Gastroesophageal sphincter (tissue), 4 donors: ENCODE results near the gene AATF. TPM values are rescaled to one million over a fixed set of nuclear protein-coding genes. Genes with fewer than 3 reads are reported as not detected.

Experiments used
- ATAC-seq: fragments of 150-250 bp; one replicate; pipeline ENCODE4 v1.9.1; 2016; ENCODE audit warnings: mild to moderate bottlenecking, moderate library complexity
- H3K27ac ChIP-seq, 4 donors: fragments of 200-600 bp; sonication (generic) in 3 of 4; 1 replicate in 3 of 4; 2 replicates in 1 of 4; pipeline ENCODE4 v1.5.1; 2016 to 2019
- H3K27me3 ChIP-seq: fragments of 200-600 bp; sonication (generic); one replicate; pipeline ENCODE4 v1.5.1; 2019
- H3K36me3 ChIP-seq, 2 donors: fragments of 200-600 bp; sonication (generic); one replicate each; pipeline ENCODE4 v1.5.1; 2019; ENCODE audit warnings: control low read depth in 1 of 2
- H3K4me1 ChIP-seq, 3 donors: fragments of 200-600 bp; sonication (generic); 1 replicate in 2 of 3; 2 replicates in 1 of 3; pipeline ENCODE4 v1.5.1; 2016 to 2019; ENCODE audit warnings: control low read depth in 2 of 3
- H3K4me3 ChIP-seq, 2 donors: fragments of 200-600 bp; sonication (generic); one replicate each; pipeline ENCODE4 v1.5.1; 2019; ENCODE audit warnings: mild to moderate bottlenecking in 1 of 2, moderate library complexity in 1 of 2
- H3K9me3 ChIP-seq, 3 donors: fragments of 200-600 bp; sonication (generic); one replicate each; pipeline ENCODE4 v1.5.1; 2017 to 2019; ENCODE audit warnings: control low read depth in 2 of 3
- EP300 ChIP-seq: sonication (generic); formaldehyde crosslinking; IDR thresholded peaks from one replicate; pipeline ENCODE4 v1.6.1; 2017; ENCODE audit warnings: antibody characterized with exemption, mild to moderate bottlenecking
- POLR2A ChIP-seq, 2 donors: fragments of 450-650 bp; IDR thresholded peaks; one replicate each; pipeline ENCODE4 v1.6.1; 2017; ENCODE audit warnings: antibody characterized with exemption in 2 of 2, mild to moderate bottlenecking in 2 of 2, moderate library complexity in 1 of 2
- POLR2AphosphoS5 ChIP-seq: sonication (generic); formaldehyde crosslinking; IDR thresholded peaks from one replicate; pipeline ENCODE4 v1.6.1; 2017; ENCODE audit warnings: antibody characterized with exemption
- WGBS, 2 donors: methylation state at CpG; one replicate each; pipeline ENCODE4 v1.1.5; 2018; ENCODE audit warnings: low coverage in 1 of 2; 5-methylcytosine and 5-hydroxymethylcytosine counted together
- total RNA-seq, 4 donors: library from RNA; depleted of rRNA; stranded (reverse); fragments of >200 nt; gene quantifications; one replicate each; pipeline ENCODE4 v1.1.0, GENCODE V29; 2016
- TF ChIP-seq, protein P1 (sequence below), 4 experiments: fragments of 200-600 bp in 2 of 4; fragments of 450-650 bp in 2 of 4; sonication (generic) in 1 of 4; IDR thresholded peaks; one replicate each; pipeline ENCODE4 v1.5.1; 2017 to 2019; ENCODE audit warnings: antibody characterized with exemption in 4 of 4, mild to moderate bottlenecking in 2 of 4, moderate library complexity in 2 of 4

The AATF gene
- total RNA-seq, 4 donors from 2014 or later, result 36.1 to 45.1 (median 38.5) TPM

- TF ChIP-seq, protein P1, sequence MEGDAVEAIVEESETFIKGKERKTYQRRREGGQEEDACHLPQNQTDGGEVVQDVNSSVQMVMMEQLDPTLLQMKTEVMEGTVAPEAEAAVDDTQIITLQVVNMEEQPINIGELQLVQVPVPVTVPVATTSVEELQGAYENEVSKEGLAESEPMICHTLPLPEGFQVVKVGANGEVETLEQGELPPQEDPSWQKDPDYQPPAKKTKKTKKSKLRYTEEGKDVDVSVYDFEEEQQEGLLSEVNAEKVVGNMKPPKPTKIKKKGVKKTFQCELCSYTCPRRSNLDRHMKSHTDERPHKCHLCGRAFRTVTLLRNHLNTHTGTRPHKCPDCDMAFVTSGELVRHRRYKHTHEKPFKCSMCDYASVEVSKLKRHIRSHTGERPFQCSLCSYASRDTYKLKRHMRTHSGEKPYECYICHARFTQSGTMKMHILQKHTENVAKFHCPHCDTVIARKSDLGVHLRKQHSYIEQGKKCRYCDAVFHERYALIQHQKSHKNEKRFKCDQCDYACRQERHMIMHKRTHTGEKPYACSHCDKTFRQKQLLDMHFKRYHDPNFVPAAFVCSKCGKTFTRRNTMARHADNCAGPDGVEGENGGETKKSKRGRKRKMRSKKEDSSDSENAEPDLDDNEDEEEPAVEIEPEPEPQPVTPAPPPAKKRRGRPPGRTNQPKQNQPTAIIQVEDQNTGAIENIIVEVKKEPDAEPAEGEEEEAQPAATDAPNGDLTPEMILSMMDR (IDR thresholded peaks at IDR 0.05), result no peak
- TF ChIP-seq POLR2A (IDR thresholded peaks at IDR 0.05), result no peak
- TF ChIP-seq POLR2AphosphoS5, result no peak
- no peak for TF ChIP-seq EP300
- H3K27ac ChIP-seq, result no peak overlapping the region
- WGBS, 2 donors, result 31 to 54% methylated on average over 2 to 3 of the region's 3 CpGs
- no peak overlapping the region for H3K4me3 ChIP-seq
- ATAC-seq, result no peak
- peaks cover 0 to 24% of the 10 kb centered on the region in 2 donors for H3K36me3 ChIP-seq
- H3K9me3 ChIP-seq, result no peaks in the 10 kb centered on the region
- H3K27me3 ChIP-seq, result no peaks in the 10 kb centered on the region
- H3K4me1 ChIP-seq, result peaks cover 0 to 6% (median 0%) of the 10 kb centered on the region in 3 donors
These were observed 75.5 kb downstream of the AATF start for GRCh38 chr17:37024181-37024637.

DNA sequence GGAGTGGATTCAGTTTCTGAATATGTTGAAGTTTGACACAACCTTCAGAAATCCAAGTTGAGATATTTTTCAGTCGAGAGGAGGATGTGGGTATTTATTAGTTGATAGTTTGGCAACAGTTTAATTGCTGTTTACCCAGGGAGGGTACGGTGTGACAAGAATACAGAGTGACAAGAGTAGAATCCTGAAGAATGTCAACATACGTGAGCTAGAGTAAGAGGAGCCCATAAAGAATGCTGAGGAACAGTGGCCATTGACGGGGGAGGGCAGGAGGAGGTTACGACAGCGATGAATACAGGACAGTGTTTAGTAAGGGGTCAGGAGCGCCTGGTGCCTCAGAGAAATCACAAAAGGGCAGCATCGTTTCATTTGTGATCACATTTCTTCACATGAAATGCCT, 76.5 kb downstream of the AATF start:
- H3K4me1 ChIP-seq, result peaks cover 0 to 6% (median 0%) of the 10 kb centered on the region in 3 donors
- H3K4me3 ChIP-seq, result no peak overlapping the region
- 81 to 86% methylated on average over 8 of the region's 8 CpGs for WGBS, 2 donors
- H3K27me3 ChIP-seq, result no peaks in the 10 kb centered on the region
- no peak for TF ChIP-seq POLR2AphosphoS5
- TF ChIP-seq EP300, result no peak
- TF ChIP-seq POLR2A (IDR thresholded peaks at IDR 0.05), result no peak
- TF ChIP-seq, protein P1 (IDR thresholded peaks at IDR 0.05), result no peak
- no peak overlapping the region for H3K27ac ChIP-seq
- H3K9me3 ChIP-seq, result no peaks in the 10 kb centered on the region
- no peak for ATAC-seq
- peaks cover 0 to 20% of the 10 kb centered on the region in 2 donors for H3K36me3 ChIP-seq

DNA sequence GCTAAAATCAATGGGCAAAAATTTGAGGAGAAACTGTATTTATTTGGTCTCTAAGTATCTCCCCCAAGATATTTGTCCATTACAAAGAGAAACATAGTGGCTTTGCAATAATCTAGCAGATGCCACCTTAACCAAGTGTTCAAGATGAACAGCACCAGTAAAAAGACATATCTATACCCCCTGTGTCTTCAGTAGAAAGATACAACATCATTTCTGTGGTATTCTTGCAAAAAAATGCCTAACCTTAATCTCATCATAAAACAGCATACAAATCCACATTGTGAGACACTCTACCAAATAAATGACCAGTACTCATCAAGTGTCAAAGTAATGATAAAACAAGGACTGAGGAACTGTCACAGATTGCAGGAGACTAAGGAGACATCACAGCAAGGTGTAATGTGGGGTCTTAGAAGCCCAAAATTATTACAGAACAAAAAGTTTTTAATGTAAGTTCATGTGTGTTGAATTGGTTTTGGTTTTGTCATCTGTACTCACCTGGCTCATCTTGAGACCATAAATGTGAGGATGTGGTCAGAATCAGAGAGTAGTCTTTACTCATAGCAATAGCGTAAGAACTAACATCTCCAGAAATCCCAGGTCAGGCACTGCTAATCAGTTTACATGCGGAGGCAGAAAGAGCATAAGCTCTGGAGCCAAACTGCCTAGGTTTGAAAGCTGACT, 77.2 kb downstream of the AATF start:
- WGBS, 2 donors, result 91 to 100% methylated on average over 2 of the region's 2 CpGs
- no peak for ATAC-seq

GRCh38 chr17:37026531-37026869, 77.7 kb downstream of the AATF start:
- H3K36me3 ChIP-seq, result peaks cover 2 to 25% of the 10 kb centered on the region in 2 donors
- H3K9me3 ChIP-seq, result no peaks in the 10 kb centered on the region
- TF ChIP-seq POLR2AphosphoS5, result no peak
- TF ChIP-seq, protein P1 (IDR thresholded peaks at IDR 0.05), result no peak
- no peak for TF ChIP-seq POLR2A (IDR thresholded peaks at IDR 0.05)
- no peak for TF ChIP-seq EP300
- no peaks in the 10 kb centered on the region for H3K27me3 ChIP-seq
- ATAC-seq, result no peak
- WGBS, 2 donors, result 94 to 100% methylated on average over 1 of the region's 1 CpG
- peaks cover 0 to 6% (median 0%) of the 10 kb centered on the region in 3 donors for H3K4me1 ChIP-seq
- no peak overlapping the region for H3K27ac ChIP-seq
- no peak overlapping the region for H3K4me3 ChIP-seq

More for the DNA sequence above, 77.2 kb downstream of the AATF start:
- no peak overlapping the region for H3K4me3 ChIP-seq
- no peaks in the 10 kb centered on the region for H3K27me3 ChIP-seq
- no peaks in the 10 kb centered on the region for H3K9me3 ChIP-seq
- H3K36me3 ChIP-seq, result peaks cover 2 to 24% of the 10 kb centered on the region in 2 donors
- TF ChIP-seq, protein P1 (IDR thresholded peaks at IDR 0.05), result no peak
- TF ChIP-seq EP300 (no peak), POLR2A (IDR thresholded peaks at IDR 0.05) (no peak), POLR2AphosphoS5 (no peak)
- peaks cover 0 to 6% (median 0%) of the 10 kb centered on the region in 3 donors for H3K4me1 ChIP-seq
- H3K27ac ChIP-seq, result no peak overlapping the region

GRCh38 chr17:37028040-37028439, 79.3 kb downstream of the AATF start:
- Histone ChIP-seq H3K4me1 (peaks cover 0 to 6% (median 0%) of the 10 kb centered on the region in 3 donors), H3K27ac (no peak overlapping the region), H3K27me3 (no peaks in the 10 kb centered on the region), H3K9me3 (no peaks in the 10 kb centered on the region), H3K36me3 (peaks cover 2 to 27% of the 10 kb centered on the region in 2 donors), H3K4me3 (no peak overlapping the region)
- ATAC-seq, result no peak
- WGBS, 2 donors, result 100% methylated on average over 1 of the region's 4 CpGs; no CpG with 5 or more reads in 1 of the 2 donors
- TF ChIP-seq, protein P1 (IDR thresholded peaks at IDR 0.05), result no peak
- TF ChIP-seq EP300 (no peak), POLR2A (IDR thresholded peaks at IDR 0.05) (no peak)
